ES-I3 (cell line): ENCODE results near the gene ZFP36L2.
"Not testable (repeated sequence)": the region's sequence is repeated elsewhere in the genome, so short reads cannot be mapped to it uniquely, and the experiment has no call there.

Experiments used
- H3K36me3 ChIP-seq: 2 replicates; pipeline ENCODE4 v1.6.1; 2013; ENCODE audit warnings: mild to moderate bottlenecking, low read length, control low read depth, moderate library complexity; ENCODE audit not compliant: insufficient read depth
- H3K4me1 ChIP-seq: 2 replicates; pipeline ENCODE4 v1.6.1; 2013; ENCODE audit warnings: mild to moderate bottlenecking, control low read depth, low read length; ENCODE audit not compliant: insufficient read depth
- H3K9ac ChIP-seq: 2 replicates; pipeline ENCODE4 v1.6.1; 2013; ENCODE audit warnings: low read depth, mild to moderate bottlenecking, low read length, moderate library complexity
- H3K9me3 ChIP-seq: 2 replicates; pipeline ENCODE4 v1.6.1; 2013; ENCODE audit warnings: mild to moderate bottlenecking, low read length, moderate library complexity; ENCODE audit not compliant: control insufficient read depth, insufficient read depth

The ZFP36L2 gene

GRCh38 chr2:43198263-43198662 is 28.1 kb downstream of the ZFP36L2 start:
- peaks cover 31% of the 10 kb centered on the region; the same call in 1 of the 2 replicates for H3K4me1 ChIP-seq
- no peak overlapping the region for H3K9ac ChIP-seq
- H3K36me3 ChIP-seq: no peaks in the 10 kb centered on the region
- H3K9me3 ChIP-seq: no peaks in the 10 kb centered on the region

DNA sequence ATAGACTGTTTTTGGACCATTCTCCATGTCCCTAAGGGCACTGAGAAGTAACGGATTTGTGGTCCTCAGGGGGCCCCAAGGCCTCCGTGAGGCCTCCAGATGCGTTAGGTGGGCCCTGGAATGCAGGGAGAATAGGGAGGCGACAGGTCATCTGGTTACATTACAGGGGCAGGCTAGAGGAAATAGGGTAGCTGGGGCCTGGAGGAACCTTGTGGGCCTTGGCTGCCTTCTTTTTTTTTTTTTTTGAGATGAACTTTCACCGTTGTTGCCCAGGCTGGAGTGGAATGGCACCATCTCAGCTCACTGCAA is 28.9 kb downstream of the ZFP36L2 start:
- no peak overlapping the region for H3K9ac ChIP-seq
- H3K4me1 ChIP-seq: peaks cover 31% of the 10 kb centered on the region; the same call in 1 of the 2 replicates
- H3K9me3 ChIP-seq: no peaks in the 10 kb centered on the region
- H3K36me3 ChIP-seq: no peaks in the 10 kb centered on the region

GRCh38 chr2:43196768-43197587 is 29.4 kb downstream of the ZFP36L2 start:
- H3K9ac ChIP-seq: no peak overlapping the region
- peaks cover 31% of the 10 kb centered on the region; the same call in 1 of the 2 replicates for H3K4me1 ChIP-seq
- H3K36me3 ChIP-seq: no peaks in the 10 kb centered on the region
- no peaks in the 10 kb centered on the region for H3K9me3 ChIP-seq

- Histone ChIP-seq H3K9ac (no peak overlapping the region), H3K36me3 (no peaks in the 10 kb centered on the region), H3K9me3 (no peaks in the 10 kb centered on the region), H3K4me1 (peaks cover 21% of the 10 kb centered on the region; the same call in 1 of the 2 replicates)
Observed at GRCh38 chr2:43194121-43194869, 32.1 kb downstream of the ZFP36L2 start.

DNA sequence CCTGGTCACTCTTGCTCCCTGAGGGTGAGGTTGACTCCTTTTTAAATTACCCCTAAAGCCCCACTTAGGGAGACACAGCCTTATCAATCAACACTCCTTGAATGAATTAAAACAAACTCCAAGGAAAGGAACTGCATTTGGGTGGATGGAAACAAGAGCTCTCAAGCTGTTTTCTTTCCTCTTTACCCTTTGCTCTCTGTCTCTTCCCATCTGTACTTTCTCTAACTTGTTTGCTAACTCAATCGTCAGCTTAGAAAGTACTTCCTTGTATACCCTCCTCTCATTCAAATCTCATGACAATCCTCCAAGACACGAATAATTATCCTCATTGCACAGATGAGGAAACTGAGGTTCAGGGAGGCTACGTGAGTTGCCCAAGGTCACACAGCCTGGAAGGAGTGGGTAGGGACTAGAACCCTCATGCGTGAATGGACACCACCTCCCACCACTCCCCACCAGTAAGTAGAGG is 32.7 kb downstream of the ZFP36L2 start:
- Histone ChIP-seq H3K36me3 (no peaks in the 10 kb centered on the region), H3K9me3 (no peaks in the 10 kb centered on the region), H3K9ac (no peak overlapping the region), H3K4me1 (peaks cover 21% of the 10 kb centered on the region; the same call in 1 of the 2 replicates)

- Histone ChIP-seq H3K9ac (no peak overlapping the region), H3K9me3 (no peaks in the 10 kb centered on the region), H3K4me1 (peaks cover 21% of the 10 kb centered on the region; the same call in 1 of the 2 replicates), H3K36me3 (no peaks in the 10 kb centered on the region)
Observed at GRCh38 chr2:43192744-43193651, 33.4 kb downstream of the ZFP36L2 start.

DNA sequence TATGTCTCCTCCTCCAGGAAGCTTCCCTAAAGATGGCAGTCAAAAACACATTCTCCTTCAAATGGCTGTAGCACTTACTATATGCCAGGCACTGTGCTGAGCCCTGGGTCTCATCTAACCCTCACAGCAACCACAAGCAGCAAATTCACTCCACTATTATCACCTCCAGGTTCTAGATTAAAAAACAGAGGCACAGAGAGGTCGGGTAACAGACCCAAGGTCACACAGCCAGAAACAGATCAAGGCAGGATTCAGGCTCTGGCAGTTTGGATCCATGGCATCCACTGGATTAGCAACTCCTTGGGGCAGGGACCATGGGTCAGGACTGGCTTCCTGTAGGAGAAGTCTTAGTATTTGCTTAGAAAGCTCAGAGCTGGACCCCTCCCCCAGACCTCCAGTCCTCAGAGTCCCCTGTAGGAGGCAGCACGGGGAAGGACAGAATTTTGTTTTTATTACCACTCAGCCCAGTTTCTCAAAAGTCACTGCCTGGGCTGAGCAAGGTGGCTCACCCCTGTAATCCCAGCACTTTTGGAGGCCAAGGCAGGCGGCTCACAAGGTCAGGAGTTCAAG is 34.4 kb downstream of the ZFP36L2 start:
- Histone ChIP-seq H3K9ac (no peak overlapping the region), H3K4me1 (peaks cover 19% of the 10 kb centered on the region; the same call in 1 of the 2 replicates), H3K9me3 (no peaks in the 10 kb centered on the region), H3K36me3 (no peaks in the 10 kb centered on the region)

DNA sequence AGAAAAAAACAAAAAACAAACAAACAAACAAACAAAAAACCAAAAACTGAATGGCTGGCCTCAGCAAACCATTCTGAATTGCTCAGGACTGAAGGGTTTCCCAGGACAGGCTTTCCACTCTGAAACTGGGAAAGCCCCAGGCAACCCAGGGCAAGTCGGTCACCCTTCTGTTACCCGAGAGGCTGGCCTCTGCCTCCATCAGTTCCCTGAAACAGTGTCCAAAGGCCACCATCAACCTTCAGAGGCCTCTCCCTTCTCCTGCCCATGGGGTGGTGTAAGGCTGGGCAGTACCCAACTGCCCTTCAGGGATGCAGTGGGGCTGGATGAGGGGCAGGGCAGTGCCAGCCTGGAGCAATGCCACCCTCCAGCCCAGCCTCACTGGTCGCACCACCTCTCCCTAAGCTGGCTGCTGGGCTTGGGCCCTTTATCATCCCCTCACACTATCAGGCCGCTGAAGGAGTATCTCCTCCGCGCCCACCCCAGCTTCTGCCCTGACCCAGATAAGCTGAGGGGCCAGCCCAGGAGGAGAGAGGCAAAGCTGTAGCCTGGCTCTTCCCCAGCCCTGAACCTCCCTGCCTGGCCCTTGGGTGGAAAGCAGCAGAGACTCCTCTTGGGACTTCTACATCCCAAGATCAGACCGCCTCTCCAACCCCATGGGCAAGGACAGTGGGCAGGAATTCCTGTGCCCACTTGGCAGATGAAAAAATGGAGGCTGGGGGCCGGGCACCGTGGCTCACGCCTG is 35.9 kb downstream of the ZFP36L2 start:
- H3K9me3 ChIP-seq: no peaks in the 10 kb centered on the region
- no peaks in the 10 kb centered on the region for H3K36me3 ChIP-seq
- H3K4me1 ChIP-seq: peaks cover 32% of the 10 kb centered on the region
- no peak overlapping the region for H3K9ac ChIP-seq

DNA sequence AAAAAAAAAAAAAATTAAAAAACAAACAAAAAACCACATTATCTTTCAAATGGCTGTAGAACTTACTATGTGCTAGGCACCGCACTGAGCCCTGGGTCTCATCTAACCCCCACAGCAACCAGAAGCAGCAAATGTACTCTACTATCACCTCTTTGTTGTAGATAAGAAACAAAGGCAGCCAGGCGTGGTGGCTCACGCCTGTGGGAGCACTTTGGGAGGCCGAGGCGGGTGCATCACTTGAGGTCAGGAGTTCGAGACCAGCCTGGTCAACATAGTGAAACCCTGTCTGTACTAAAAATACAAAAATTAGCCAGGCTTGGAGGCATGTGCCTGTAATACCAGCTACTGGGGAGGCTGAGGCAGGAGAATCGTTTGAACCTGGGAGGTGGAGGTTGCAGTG is 36.5 kb downstream of the ZFP36L2 start:
- H3K9me3 ChIP-seq, H3K36me3 ChIP-seq, H3K9ac ChIP-seq: not testable (repeated sequence)
- peaks cover 37% of the 10 kb centered on the region for H3K4me1 ChIP-seq

DNA sequence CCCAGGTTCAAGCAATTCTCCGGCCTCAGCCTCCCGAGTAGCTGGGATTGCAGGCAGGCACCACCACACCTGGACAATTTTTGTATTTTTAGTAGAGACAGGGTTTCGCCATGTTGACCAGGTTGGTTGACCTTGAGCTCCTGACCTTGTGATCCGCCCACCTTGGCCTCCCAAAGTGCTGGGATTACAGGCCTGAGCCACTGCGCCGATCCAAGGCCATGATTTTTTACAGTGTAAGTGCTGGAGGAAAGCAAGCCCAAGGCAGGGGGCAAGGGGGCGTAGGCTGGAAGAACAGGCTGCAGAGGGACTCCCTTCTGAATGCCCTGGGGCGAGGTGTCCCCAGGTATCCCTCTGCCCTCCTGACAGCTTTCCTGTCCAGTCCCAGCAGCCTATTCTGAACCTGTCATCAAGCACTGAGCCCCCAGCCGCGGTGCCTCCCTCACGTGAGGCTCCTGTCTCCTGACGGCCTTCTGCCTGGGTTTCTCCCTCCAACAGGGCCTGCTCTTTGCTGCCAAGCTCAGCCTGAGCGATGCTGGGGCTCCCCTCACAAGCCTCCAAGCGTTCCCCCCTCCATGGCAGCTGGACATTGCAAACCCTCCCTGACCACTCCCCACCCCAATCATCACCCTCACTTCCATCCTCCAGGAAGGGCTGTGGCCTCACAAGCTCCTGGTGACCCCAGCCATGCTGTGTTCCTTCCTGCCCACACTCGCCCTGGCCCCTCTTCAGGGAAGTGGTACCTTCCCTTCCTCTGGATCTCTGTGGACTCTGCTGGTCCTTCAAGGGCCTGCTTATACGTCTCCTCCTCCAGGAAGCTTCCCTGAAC is 37.6 kb downstream of the ZFP36L2 start:
- Histone ChIP-seq H3K9ac (no peak overlapping the region), H3K4me1 (peaks cover 37% of the 10 kb centered on the region), H3K36me3 (no peaks in the 10 kb centered on the region), H3K9me3 (no peaks in the 10 kb centered on the region)

DNA sequence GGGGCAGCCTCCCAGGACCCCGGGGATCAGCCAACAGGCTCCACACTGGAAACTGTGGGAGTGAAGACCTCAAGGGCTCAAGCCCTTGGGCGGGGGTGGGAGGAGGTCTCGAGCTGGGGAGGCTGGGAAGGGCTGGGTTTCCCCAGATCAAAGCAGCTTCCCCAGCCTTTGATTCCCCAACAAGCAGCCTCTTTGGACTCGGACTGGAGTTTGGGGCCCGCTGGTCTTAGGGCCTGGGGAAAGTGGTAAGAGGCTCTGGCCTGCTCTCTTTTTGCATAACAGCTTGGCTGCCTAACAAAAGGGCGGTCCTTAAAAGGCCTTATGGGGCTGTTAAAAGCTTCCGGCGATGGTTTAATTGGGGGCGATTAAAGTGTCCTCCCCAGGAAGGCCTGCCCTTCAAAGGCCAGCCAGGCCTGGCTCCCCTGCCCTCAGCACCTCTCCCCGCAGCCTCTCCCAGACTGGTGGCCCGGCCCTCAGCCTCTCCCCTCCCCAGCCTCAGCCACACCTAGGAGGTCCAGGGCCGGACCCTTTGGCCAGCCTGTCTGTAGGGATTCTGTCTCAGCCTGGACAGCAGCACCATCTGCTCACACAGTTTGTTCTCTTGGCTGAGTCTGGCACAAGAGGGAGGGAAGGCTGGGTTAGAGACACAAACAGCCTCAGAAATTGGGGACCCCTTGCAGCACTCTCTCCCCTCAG is 39.6 kb downstream of the ZFP36L2 start:
- Histone ChIP-seq H3K36me3 (no peaks in the 10 kb centered on the region), H3K4me1 (peaks cover 38% of the 10 kb centered on the region), H3K9ac (no peak overlapping the region), H3K9me3 (no peaks in the 10 kb centered on the region)

DNA sequence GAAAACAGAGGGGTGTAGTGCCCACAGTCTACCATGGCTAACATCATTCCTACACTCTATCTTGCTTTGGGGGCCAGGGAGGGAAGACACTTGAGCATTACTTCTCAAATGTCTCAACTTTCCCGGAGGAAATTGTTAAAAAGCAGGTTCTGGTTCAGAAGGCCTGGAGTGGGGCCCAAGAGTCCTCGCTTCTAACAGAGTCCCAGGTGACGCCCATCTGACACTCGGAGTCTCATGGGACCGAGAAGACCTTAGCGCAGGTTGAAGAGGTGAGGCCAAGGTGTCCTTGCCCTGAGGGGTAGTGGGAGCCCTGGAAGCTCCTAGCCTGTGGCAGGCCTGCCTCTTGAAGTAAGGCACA is 40.1 kb downstream of the ZFP36L2 start:
- H3K4me1 ChIP-seq: peaks cover 41% of the 10 kb centered on the region
- H3K9ac ChIP-seq: no peak overlapping the region
- H3K9me3 ChIP-seq: no peaks in the 10 kb centered on the region
- no peaks in the 10 kb centered on the region for H3K36me3 ChIP-seq
